GM12892 (cell line): ENCODE data around the gene DZIP1.

Source experiments
- POLR2A ChIP-seq: IDR thresholded peaks from 2 replicates; pipeline ENCODE4 v1.6.1; 2011; ENCODE audit warnings: low read depth, low read length, control low read depth
- POLR2AphosphoS5 ChIP-seq: IDR thresholded peaks from 2 replicates; pipeline ENCODE4 v1.6.1; 2011; ENCODE audit warnings: low read depth, low read length, control low read depth

- TF ChIP-seq POLR2A (no peak), POLR2AphosphoS5 (no peak)
Observed at GRCh38 chr13:95557013-95557412, 87.5 kb downstream of the DZIP1 start.
